Measurements from ENCODE around the gene DLG2.

Gene DLG2

DNA sequence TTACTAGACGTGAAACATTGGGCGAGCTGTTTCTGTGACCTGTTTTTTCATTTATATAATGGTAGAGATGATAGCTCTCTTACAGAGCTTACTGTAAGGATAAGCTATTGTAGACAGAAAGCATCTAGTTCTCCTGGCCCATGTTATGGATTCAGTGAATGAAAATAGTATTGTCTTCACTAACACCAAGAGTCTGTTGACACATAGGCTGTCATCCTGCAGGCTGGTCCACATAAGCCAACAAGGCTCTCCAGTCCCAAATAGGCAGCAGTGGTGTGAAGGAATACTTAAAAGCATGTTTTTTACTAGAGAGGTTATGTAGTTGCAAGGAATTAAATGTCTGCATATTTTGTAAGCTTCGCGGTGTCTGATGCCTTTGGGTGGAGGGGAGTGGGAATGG, 1963.2 kb downstream of the DLG2 start:
- no peak for DNase-seq

DNA sequence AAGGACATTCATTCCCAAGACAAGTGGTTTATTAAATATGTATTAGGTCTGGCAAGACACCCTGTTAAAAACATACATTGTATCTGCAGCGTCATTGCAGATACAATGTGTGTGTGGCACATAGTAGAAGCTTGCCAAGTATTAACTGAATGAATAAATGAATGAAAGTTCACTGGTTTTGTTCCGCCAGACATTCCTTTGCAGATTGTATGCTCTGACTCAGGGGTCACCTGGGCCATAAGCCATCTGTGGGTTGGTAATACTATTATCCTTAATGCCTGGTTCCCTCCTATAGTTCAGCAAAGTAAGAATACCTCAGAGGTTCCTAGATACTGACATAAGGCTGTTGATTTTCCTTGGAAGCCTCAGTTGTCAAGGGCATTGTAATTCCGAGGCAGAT, 1963.7 kb downstream of the DLG2 start:
- no peak for DNase-seq

DNA sequence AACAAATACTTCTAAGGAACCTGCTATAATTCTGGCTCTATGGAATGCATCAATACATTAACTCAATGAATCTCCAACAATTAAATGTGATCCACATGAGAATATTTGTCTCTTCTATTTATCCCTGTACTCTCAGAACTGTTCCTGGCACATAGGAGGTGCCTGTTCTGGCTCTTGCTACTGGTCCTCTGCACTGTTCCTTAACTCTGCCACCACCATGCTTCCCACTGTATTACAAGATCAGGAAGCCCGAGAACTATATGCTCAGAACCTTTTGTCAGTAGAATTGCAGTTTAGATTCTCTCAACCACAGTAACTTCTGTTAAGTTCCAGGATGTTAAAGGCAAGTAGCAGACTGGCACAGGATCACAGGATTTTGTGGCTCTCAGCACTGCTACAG, 1964.7 kb downstream of the DLG2 start:
- DNase-seq, result no peak

DNA sequence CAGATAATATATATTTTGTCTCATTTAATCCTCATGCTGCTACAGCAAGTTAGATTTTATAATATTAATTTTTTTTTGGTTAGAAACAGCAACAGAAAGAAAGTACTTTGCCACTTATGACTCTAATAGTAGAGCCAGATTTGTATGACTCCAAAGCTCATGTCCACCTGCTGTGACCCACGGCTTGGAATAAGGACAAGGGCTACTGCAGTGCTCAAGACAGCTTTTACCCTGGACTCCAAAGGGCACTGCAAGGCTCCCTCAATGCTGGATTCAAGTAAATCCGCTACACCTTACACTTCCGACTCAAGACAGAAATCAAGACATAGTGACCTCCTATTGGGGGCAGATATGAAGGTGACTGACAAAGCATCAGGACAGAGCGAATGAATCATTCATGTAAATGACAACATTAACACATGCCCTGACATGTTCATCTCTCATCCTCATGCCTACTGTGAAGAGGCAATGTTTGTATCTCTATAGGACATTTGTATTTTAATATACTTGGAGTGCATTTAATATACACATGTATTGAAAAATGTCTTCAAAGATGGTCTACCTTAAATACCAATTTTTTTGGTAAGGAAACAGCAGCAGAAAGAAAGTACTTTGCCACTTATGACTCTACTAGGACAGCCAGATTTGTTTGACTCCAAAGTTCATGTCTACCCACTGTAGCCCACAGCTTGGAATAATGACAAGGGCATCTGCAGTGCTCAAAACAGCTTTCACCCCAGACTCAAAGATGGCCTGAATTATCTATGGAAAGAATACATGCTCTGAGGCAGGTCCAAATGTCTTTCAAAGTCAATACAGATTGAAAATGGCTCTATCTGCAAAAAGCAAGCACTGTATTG, 1965.4 kb downstream of the DLG2 start:
- DNase-seq, result no peak

DNA sequence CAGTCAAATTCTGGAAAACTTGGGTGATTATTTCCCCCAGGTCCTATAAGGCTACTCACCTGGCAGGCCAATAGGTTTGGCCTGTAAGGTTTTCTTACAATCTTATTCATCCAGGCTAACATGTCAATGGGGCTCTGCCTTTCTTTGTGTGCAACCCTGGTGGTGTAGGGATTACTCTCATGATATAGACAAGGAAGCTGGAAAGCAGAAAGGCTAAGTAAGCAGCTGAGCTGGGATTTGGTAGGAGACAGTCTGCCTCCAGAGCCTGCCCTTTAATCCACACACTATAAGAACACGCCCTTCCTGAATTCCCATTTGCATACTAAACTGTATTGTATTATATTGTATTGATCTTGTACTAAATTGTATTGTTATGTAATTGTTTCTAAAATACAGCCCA, 1967.7 kb downstream of the DLG2 start:
- no peak for DNase-seq

DNA sequence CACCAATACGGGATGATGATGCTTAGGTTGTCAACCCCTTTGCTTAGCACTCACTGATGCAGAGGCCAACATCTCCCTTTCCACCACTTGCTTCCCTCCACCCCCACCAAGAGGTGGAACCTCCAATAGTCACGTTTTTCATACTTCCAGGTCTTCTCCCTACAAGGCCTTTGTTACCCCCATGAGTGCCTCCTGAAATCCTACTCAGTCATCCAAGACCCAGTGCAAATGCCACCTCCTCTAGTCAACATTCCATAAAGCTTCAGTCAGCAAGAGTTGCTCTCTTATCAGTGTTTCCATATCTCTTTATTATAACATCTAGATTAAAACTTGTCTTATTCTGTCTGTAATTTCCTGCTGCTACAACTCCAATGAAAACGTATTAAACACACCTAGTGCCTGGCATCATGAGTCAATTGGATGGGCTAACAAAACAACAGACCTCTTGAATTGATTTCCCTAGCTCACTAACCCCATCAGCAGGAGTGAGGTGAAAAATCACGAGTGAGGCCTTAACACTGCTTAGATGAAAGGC, 1970.3 kb downstream of the DLG2 start:
- no peak for DNase-seq

DNA sequence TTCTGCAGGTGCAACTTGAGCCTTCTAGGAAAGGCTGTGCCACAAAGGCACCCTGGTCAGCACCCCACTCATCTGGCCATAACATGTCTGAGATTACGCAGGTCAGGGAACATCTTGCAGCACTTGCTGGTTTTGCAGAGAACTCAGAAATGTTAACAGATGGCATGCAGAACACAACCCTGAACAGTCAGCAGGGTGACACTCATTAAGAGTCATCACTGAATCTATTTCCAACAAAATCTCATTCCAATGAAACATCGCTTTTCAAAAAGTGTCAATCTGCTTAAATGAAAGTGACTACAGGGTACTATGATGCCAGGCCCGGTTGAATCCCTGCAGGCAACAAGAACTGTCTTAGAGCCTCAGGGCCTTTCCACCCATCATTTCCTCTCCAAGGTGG, 1971.2 kb downstream of the DLG2 start:
- peak in 3 of 56 donors; percentile 12 to 29 (median 13) for DNase-seq

DNA sequence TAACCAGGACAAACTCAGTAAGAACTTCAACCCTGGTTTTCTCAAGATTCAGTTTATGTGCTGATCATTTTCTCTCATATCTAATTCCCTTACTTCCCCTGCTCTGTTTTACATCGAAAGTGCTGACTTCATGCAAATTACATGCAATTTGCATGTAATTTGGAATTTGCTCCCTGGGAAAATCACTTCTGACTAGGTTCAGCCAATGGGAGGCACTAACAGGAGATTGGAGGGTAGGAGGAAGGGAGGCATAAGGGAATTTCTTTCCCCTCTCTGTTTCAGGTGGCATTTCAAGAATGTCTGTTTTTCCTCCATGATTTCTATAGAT, 1977.7 kb downstream of the DLG2 start:
- DNase-seq, result no peak

DNA sequence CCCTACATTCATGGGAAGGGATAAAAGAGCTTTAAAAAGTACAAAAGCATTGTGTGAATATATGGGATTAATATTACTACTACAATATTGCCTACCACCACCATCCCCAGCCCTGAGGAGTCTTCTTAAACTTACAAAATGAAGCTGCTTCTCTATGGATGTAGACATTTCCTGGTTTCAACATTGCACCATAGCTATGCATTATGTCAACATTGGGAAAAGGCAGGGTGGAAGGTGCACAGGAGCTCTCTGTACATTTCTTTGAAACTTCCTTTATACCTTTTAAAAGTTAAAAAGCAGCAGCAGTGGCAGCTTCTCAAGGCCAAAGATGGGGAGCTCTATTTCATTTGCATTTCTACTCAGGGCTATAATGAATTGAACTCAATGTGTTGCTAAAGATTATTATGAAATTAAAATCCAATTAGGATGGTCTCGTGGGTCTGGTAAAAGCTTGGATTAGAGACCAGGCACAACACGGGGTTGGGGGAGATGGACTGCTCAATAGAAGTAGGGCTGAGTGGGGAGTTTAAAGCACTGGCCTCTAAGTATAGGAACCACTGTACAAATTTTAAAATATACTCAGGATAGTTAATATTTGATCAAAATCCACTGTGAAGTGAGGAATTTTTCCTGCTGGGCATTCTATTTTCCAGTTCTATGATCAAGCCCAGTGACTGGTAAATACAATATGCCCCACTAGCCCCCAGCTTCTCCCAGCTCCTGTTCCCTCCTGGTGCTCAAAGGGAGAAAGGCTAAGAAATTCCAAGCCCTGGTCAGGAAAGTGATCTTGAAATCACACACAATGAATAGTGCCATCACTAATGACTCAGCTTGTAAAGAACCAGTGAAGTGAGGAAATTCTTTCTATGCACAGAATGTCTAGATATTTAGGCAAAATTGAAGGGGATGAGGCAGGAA, 1978.3 kb downstream of the DLG2 start:
- DNase-seq, result no peak

DNA sequence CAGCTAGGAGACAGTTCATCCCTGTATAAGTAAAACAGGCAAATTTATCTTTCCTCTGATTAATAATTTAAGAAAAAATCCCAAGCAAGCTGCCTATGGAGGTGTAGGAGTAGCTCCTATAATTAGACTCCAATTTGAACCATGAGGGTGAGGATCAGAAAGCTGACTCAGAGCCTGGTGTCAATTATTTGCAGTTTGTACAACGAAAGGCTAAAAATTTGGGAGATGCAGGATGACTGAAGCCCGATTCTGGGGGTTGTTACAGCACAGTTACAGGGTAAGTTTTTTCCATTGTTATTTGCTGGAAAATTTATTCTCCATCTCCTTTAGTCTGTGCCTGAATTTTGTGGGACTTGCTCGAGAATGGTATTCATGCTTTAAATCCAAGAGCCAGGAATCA, 1981.6 kb downstream of the DLG2 start:
- DNase-seq, result peak in 2 of 56 donors; percentile 1 to 7

DNA sequence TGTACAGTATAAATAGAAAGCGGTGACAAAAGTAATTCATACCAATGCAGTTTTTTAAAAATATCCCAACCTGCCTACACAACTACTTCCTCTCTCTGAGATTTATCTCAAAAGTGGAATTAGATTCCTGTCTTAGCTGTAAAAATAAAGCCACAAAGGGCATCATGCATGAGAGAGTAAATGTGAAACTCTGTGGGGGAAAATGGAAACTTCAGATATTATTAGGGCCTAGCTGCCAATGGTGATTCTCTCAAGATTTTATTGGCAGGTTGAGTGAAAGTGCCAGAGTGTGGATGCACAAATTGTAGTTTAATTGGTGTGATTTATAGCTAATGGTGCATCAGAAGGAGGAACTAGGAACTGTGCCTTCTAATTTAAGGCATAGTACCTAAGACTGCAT, 1984.0 kb downstream of the DLG2 start:
- no peak for DNase-seq

DNA sequence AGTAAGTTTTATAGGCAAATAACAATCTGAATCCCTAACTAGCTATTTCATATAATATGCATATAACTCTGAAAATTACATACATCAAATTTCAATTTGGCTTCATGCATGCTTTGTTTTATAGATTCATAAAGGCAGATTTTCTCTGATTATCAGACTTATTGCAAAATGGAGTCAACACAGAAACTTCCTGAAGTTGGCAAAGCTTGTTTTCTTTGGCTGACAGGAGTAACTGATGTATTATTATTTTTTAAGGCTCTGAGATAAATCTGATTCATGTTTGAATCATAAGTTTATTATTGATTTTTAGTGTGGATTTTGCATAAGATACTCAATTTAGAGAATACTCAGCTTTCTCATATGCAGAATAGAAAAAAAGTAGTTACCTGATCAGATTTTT, 1984.6 kb downstream of the DLG2 start:
- DNase-seq, result no peak

DNA sequence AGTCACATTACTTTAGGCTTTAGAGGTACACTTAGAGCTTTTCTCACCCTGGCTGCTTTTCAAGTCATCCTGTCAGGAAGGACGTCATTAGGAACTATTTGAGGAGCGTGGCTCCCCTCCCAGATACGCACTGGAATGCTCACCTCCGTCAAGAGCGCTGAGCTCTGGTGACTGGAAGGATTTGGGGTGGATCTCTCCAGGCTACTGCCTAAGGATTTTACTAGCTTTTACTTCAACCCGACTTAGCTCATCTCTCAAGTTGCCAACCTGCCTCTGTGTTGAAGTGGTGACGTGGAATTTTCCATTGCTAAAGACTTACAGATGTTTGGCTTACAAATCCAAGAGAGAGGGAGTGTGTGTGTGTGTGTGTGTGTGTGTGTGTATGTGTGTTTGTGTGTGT, 1985.6 kb downstream of the DLG2 start:
- no peak for DNase-seq

DNA sequence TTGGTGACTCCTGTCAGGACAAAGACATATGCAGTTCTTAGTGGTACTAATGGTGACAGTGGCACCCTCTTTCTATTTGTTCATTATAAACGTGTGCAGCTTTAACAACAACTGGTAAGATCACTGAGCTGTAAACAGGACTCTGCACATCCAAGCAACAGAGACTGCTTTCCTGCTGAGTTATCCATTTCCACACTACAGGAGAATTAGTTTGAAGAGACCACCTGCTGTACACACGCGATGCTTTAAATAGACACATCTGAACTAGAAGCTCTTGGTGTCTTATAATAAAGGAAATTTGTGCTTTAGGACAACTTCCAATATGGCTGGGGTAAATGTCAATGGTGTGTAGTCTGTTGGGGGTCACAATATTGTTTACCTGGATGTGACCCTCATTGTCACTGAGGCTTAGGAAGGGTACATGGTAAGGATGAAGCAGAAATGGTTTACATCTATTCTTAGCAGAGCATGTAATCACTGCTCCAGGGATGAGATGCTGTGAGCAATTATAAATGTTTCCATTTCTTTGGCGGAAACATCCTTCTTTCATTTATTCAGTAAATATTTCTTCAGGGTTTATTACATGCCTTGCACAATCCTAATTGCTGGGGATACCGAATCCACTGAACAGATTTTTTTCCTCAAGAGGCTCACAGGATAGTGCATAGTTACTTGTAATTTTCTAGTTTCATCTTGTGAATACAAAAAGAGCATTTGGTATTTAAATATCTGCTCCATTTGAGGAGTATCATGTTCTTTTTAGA, 1987.0 kb downstream of the DLG2 start:
- no peak for DNase-seq

DNA sequence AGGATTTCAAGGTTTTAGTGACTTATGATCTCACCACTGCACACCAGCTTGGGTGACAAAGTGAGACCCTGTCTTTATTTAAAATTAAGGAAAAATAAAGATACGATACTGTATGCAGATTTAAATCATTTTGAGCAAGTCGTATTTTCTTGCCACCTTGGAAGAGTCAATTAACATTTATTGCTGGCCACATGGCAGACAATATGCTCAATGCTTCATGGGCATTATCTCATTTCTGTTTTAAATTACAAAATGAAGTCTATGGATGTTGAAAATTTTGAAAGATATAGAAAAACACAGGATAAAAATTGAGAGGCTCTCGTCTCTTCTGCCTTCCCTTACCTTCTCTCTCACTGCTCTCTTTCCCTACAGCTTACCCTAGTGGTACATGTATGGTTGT, 1992.0 kb downstream of the DLG2 start:
- DNase-seq, result no peak

DNA sequence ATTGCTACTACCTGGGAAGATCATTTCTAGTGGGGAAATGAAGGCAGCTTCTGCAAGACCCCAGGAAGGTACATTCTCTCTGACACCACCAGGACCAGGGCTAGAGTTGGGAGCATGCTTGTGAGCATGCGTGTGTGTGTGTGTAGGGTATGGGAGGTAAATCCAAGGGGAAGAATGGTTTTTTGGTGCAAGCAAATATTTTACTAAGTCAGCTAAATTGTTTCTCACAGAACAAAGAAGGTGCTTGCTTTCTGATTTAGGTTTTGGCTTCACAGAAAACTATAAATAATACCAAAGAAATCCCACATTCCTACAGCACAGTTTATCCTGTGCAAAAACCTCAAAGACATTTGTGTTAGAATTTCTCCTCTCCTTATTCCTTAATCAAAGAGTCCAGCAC, 1996.9 kb downstream of the DLG2 start:
- no peak for DNase-seq

DNA sequence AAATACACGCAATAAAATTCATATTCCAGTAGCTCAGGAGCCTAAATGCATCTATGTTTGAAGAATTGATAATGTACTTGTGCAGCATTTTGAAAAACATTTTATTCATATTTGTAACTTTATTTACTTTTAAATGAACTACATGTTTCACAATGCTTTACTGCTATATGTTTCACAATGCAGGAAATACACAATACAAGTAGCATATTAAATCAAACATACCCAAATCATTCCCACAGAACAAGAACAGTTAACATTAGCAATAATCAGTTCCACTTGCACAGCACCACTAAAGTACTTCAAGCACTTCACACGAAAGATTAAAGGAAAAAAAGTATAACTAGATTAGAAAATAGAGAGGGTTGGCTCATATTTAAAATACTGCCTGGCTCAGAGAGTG, 1997.4 kb downstream of the DLG2 start:
- no peak for DNase-seq

DNA sequence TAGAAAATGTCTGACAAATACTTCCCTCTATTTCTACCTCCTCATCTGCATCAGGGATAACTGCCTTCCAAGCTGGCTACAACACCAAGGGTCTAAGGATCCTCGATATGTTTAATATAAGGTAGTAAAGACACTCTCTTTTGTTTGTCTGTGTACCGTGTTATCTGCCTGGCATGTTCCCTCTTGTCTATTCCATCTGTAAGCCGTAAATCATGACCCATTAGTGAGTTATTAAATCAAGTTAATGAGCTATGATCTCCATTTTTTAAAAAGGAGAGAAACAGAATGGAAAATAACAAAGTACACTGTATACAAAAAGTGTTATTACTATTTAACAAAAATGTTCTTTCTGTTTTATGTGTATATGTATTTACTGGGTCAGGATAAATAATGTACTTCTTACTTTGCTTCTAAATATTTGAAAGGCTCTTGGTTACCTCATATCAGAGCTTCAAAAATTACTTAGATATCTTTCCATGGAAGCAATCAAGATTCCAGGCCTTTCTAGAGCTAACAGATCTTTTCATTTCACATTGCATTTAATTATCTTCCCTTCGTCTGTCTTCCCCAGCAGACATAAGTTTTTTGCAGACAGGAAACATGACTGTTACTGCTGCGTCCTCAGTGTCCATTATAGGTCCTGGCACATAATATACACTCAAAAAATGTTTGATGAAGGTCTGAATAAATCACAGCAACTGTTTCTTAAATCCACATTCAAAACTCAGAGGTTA, 1998.4 kb downstream of the DLG2 start:
- no peak for DNase-seq

DNA sequence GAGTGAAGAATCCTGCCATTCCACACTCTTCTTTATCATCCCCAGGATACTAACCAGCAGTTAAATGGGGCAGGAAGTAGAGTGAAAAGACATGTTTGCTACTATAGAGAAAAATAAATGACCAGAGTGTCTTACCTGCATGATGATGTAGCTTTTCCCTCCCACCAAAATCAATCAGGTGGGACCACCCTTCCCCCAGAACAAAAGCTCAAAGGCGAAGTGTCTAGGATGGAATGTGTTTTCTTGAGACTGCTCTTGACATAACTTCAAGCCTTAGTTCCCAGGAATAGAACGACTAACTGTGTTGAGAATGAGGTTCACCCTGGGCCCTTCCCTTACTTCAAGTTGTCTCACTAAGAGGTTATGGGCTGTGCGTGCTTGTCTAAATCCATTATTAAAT, 2001.8 kb downstream of the DLG2 start:
- DNase-seq, result no peak

DNA sequence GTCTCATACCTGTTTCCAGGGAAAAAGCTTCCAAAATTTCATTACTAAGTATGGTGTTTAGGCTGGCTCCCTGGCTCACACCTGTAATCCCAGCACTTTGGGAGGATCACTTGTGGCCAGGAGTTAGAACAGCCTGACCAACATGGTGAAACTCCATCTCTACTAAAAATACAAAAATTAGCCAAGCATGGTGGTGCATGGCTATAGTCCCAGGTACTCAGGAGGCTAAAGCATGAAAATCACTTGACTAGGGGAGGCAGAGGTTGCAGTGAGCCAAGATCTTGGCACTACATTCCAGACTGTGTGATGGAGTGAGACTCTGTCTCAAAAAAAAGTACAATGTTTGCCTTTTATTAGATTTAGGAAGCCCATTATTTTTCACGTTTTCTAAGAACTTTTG, 2009.5 kb downstream of the DLG2 start:
- DNase-seq, result no peak

DNA sequence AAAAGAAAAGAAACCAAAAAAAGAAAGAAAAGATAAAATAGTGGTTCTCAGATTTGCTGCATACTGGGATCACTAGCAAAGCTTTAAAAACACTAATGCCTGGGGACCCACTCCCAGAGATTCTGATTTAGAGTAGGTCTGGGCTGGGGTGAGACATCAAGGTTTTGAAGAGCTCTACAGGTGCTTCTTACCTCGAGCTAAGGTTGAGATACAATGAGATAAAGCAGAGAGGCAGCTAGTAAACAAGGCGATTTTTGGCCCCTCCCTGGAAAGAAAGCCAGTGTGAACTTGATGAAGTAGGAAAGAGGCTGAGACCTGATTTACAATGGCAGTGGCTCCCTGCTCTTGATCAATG, 2013.4 kb downstream of the DLG2 start:
- no peak for DNase-seq

All from amygdala (tissue), 56 donors.